Measurements from ENCODE around the gene CDKN2B.

GRCh38 chr9:22026696-22027095, 17.6 kb upstream of the CDKN2B start:
- TF ChIP-seq POLR2A (IDR thresholded peaks at IDR 0.05; ENCODE audit: extremely low read depth, insufficient read length) (no peak), MAX (IDR thresholded peaks at IDR 0.05; ENCODE audit: low read depth, low read length) (no peak), MYC (IDR thresholded peaks at IDR 0.05; ENCODE audit: low read depth, low read length) (no peak)
- TF ChIP-seq, protein P1, sequence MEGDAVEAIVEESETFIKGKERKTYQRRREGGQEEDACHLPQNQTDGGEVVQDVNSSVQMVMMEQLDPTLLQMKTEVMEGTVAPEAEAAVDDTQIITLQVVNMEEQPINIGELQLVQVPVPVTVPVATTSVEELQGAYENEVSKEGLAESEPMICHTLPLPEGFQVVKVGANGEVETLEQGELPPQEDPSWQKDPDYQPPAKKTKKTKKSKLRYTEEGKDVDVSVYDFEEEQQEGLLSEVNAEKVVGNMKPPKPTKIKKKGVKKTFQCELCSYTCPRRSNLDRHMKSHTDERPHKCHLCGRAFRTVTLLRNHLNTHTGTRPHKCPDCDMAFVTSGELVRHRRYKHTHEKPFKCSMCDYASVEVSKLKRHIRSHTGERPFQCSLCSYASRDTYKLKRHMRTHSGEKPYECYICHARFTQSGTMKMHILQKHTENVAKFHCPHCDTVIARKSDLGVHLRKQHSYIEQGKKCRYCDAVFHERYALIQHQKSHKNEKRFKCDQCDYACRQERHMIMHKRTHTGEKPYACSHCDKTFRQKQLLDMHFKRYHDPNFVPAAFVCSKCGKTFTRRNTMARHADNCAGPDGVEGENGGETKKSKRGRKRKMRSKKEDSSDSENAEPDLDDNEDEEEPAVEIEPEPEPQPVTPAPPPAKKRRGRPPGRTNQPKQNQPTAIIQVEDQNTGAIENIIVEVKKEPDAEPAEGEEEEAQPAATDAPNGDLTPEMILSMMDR (IDR thresholded peaks at IDR 0.05; ENCODE audit: low read depth, low read length): no peak
